Measurements from ENCODE around the gene KREMEN2.

Gene KREMEN2

GRCh38 chr16:3013998-3014690 lies 50.1 kb downstream of the KREMEN2 start:
- in situ Hi-C loops (cut with MboI; ENCODE audit: low pct_unique_long_range_greater_than_20kb, low sequenced_read_pairs, unreplicated experiment): no loop called here
- no peak for DNase-seq (ENCODE audit: low spot score)
- TF ChIP-seq, protein P1, sequence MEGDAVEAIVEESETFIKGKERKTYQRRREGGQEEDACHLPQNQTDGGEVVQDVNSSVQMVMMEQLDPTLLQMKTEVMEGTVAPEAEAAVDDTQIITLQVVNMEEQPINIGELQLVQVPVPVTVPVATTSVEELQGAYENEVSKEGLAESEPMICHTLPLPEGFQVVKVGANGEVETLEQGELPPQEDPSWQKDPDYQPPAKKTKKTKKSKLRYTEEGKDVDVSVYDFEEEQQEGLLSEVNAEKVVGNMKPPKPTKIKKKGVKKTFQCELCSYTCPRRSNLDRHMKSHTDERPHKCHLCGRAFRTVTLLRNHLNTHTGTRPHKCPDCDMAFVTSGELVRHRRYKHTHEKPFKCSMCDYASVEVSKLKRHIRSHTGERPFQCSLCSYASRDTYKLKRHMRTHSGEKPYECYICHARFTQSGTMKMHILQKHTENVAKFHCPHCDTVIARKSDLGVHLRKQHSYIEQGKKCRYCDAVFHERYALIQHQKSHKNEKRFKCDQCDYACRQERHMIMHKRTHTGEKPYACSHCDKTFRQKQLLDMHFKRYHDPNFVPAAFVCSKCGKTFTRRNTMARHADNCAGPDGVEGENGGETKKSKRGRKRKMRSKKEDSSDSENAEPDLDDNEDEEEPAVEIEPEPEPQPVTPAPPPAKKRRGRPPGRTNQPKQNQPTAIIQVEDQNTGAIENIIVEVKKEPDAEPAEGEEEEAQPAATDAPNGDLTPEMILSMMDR (IDR thresholded peaks at IDR 0.05; ENCODE audit: extremely low read depth, insufficient read depth, missing control alignments): no peak

- TF ChIP-seq, protein P1 (IDR thresholded peaks at IDR 0.05; ENCODE audit: extremely low read depth, insufficient read depth, missing control alignments): no peak
- in situ Hi-C loops (cut with MboI; ENCODE audit: low pct_unique_long_range_greater_than_20kb, low sequenced_read_pairs, unreplicated experiment): no loop called here
- no peak for DNase-seq (ENCODE audit: low spot score)
Observed at GRCh38 chr16:3014971-3015370, 50.9 kb downstream of the KREMEN2 start.

DNA sequence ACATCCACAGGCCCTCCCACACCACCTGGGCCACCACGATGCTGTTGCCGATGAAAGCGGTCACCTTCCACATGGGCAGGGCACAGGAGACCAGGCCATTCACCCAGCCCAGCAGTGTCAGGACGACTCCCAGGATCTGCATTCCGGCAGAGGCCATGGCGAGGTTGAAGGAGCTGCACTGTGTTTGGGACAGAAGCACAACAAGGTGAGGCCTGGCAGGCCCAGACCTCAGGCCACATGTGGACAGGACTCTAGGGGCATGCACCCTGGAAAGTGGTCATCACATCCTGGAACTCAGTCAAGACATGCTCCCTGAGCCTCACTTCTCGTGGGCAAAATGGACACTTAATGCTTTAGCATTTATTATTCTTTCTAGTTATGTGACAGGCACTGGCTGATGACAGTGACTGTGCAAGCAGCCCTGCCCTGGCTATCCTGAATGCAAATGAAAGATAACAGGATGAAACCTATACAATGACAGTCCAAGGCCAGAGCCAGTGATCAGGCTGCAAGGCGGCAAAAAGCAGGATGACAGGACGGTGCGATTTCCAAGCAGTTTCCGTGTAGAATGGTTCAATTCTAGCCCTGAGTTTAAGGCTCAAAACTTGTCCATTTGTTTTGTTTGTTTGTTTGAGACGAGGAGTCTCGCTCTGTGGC lies 51.9 kb downstream of the KREMEN2 start:
- TF ChIP-seq, protein P1 (IDR thresholded peaks at IDR 0.05; ENCODE audit: extremely low read depth, insufficient read depth, missing control alignments): no peak
- in situ Hi-C loops (cut with MboI; ENCODE audit: low pct_unique_long_range_greater_than_20kb, low sequenced_read_pairs, unreplicated experiment): no loop called here
- no peak for DNase-seq (ENCODE audit: low spot score)

DNA sequence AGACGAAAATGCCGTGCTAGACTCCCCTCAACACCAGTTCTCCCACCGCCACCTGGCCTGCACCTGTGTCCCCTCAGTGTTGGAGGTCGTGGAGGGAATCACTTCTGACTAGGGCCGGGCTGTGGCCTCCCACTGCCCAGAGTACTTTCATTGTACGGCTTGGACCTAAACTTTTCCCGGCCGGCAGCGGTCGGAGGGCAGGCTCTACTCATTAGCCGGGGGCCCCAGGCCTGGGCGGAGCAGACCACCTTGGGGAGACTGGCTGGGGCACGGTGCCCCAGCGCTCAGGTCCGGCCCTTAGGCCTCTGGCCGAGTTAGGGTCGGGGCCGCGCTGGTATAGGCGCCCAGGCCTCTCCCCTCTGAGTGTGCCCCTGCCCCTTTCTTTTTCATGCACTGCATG lies 53.3 kb downstream of the KREMEN2 start:
- TF ChIP-seq, protein P1 (IDR thresholded peaks at IDR 0.05; ENCODE audit: extremely low read depth, insufficient read depth, missing control alignments): no peak
- DNase-seq (ENCODE audit: low spot score): no peak
- in situ Hi-C loops (cut with MboI; ENCODE audit: low pct_unique_long_range_greater_than_20kb, low sequenced_read_pairs, unreplicated experiment): no loop called here

Measured in GM13977 (cell line).